ENCODE results near the gene GADL1.

GRCh38 chr3:30686799-30687198 is 207.7 kb downstream of the GADL1 start:
- TF ChIP-seq ELF4 (IDR thresholded peaks at IDR 0.05) (no peak), TARDBP (IDR thresholded peaks at IDR 0.05) (no peak), BHLHE40 (IDR thresholded peaks at IDR 0.05; ENCODE audit: borderline replicate concordance) (no peak), HDGF (IDR thresholded peaks at IDR 0.05; ENCODE audit: borderline replicate concordance) (no peak), PKNOX1 (IDR thresholded peaks at IDR 0.05) (no peak), FOXK2 (IDR thresholded peaks at IDR 0.05) (no peak), SP1 (IDR thresholded peaks at IDR 0.05) (no peak), ZNF384 (IDR thresholded peaks at IDR 0.05) (no peak), FOXM1 (IDR thresholded peaks at IDR 0.05; ENCODE audit: borderline replicate concordance) (no peak), SUZ12 (IDR thresholded peaks at IDR 0.05) (no peak), CTBP1 (IDR thresholded peaks at IDR 0.05; ENCODE audit: borderline replicate concordance) (no peak), FOXA1 (IDR thresholded peaks at IDR 0.05) (no peak)
